Measurements from ENCODE around the gene RPS29.

The RPS29 gene

DNA sequence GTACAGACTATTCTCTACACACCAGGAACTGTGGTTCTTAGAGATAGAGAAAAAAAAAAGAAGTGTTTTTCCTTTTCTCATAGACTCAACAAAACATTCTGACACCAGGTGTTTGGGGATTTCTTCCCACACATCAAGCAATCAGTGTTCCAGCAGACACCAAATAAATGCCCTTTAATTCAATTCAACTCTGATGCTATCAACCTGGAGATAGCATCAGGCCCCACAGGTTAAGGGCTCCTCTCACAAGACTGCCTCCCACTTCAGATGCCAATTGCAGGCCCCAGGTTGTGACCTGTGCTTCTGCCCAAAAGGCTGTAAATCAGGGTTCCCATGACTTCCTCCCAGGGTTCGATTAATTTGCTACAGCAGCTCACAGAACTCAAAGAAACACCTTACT is 36.7 kb downstream of the RPS29 start:
- DNase-seq = no peak

DNA sequence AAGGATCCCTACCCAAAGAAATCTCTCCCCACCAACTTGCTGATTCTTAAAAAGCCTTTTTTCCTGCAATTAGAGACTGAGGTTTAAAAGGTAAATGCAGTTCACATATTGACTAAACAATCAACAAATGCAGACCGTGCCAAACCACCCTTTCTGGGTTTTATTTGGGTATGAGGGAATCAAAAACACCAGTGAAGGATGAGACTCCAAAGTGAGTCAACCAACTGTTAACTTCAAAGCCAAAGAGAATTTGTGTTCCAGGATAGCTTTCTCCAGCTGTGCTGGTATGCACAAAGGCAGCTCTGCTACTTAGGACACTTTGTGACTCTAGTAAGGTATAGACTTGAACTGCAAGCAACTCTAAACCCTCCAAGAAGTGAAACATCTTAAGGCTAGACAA is 39.4 kb downstream of the RPS29 start:
- no peak for DNase-seq

DNA sequence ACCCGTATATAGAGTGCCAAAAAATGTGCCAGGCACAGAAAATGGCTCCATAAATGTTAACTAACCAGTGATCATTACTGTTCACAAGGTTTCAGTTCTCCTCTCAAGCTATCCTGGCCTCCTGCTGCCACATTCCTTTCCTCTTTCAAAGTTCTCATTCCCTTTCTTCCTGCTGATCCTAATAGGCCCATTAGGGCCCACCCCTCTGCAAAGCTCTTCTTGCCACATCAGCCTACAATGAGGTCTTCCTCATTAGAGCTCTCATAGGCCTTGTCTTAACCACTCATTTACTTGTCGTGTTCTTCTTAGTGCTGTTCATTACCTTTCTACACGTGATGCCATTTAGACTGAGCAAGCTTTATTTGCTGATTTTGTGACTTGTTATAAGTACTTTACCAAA is 40.5 kb downstream of the RPS29 start:
- DNase-seq = no peak

DNA sequence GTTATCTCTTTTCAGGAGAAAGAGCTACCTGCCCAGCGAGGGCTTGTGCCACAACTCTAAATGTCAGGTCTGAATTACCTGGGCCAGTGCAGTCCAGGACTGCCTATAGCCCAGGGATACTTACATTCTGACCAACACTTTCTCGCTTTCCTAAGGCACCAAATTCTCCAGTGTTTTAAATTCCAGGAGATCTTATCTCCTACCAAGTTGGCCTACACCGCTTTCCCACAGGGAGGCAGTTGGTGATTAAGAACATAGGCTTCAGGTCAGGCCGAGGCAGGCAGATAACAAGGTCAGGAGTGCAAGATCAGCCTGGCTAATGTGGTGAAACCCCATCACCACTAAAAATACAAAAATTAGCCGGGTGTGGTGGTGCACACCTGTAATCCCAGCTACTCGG is 41.1 kb downstream of the RPS29 start:
- no peak for DNase-seq

DNA sequence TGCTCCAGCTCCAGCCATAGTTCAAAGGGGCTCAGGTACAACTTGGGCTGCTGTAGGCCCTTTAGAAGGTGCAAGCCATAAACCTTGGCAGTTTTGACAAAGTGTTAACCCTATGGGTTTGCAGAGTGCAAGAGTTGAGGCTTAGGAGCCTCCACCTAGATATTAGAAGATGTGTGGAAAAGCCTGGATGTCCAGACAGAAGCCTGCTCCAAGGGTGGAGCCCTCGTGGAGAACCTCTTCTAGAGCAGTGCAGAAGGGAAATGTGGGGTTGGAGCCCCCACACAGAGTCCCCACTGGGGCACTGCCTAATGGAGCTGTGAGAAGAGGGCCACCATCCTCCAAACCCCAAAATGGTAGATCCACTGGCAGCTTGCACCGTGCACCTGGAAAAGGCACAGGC is 45.1 kb downstream of the RPS29 start:
- DNase-seq = no peak

DNA sequence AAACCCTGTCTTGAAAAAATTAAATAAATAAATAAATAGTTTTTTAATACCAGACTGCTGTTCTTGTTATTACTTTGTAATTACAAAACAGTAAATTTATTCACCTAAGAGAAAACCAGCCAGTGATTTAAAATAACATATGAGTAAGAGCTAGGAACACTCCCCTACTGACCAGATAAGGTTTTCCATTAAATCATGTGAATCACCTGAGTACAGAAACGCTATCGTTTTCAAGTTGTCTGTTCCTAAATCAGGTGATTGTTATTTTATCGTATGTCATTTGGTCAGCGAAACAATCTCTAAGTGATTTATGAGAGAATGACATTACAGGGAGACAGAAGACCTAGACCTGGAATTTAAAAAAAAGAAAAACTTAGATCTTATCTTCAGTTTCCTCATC is 47.3 kb downstream of the RPS29 start:
- DNase-seq = no peak
